HL-60 (cell line): ENCODE data around the gene TUBB3.
"Not testable (repeated sequence)": the region's sequence is repeated elsewhere in the genome, so short reads cannot be mapped to it uniquely, and the experiment has no call there.

ENCODE experiments used
- DNase-seq, 2 experiments: peaks; one replicate each; pipeline ENCODE4 v3.0.0-alpha.2; 2010 to 2020; ENCODE audit warnings: low read depth in 1 of 2, low spot score in 1 of 2
- H3K27ac ChIP-seq: fragments of 250-450 bp; sonication (Bioruptor Pico); replicated peaks from 2 replicates; pipeline ENCODE4 v1.5.1; 2020; ENCODE audit warnings: mild to moderate bottlenecking, moderate library complexity
- H3K27me3 ChIP-seq: fragments of 250-450 bp; sonication (Bioruptor Pico); 2 replicates; pipeline ENCODE4 v1.5.1; 2021; ENCODE audit warnings: mild to moderate bottlenecking, moderate library complexity; ENCODE audit not compliant: insufficient read depth, poor library complexity, severe bottlenecking
- H3K4me3 ChIP-seq: replicated peaks from 2 replicates; pipeline ENCODE4 v1.5.1; 2011; ENCODE audit warnings: mild to moderate bottlenecking, control low read depth, low read length; ENCODE audit not compliant: insufficient read depth
- CTCF ChIP-seq: IDR thresholded peaks from one replicate; pipeline ENCODE4 v1.5.1; 2011; ENCODE audit warnings: low read length, control low read depth, inconsistent platforms; ENCODE audit not compliant: insufficient read depth
- GABPA ChIP-seq: IDR thresholded peaks from 2 replicates; pipeline ENCODE4 v1.6.1; 2012; ENCODE audit warnings: low read depth
- POLR2AphosphoS5 ChIP-seq: IDR thresholded peaks from 2 replicates; pipeline ENCODE4 v1.6.1; 2012; ENCODE audit warnings: low read depth
- SPI1 ChIP-seq: IDR thresholded peaks from 2 replicates; pipeline ENCODE4 v1.6.1; 2012; ENCODE audit warnings: low read depth, mild to moderate bottlenecking, borderline replicate concordance
- TF ChIP-seq, protein P1 (sequence below): IDR thresholded peaks from 2 replicates; pipeline ENCODE4 v1.6.1; 2012; ENCODE audit warnings: low read depth; ENCODE audit not compliant: insufficient replicate concordance

Gene TUBB3

GRCh38 chr16:89912143-89912542, 11.0 kb upstream of the TUBB3 start:
- Histone ChIP-seq H3K27me3 (no peaks in the 10 kb centered on the region), H3K27ac (no peak overlapping the region), H3K4me3 (no peak overlapping the region)
- no peak for TF ChIP-seq CTCF
- no peak for TF ChIP-seq GABPA
- TF ChIP-seq, protein P1, sequence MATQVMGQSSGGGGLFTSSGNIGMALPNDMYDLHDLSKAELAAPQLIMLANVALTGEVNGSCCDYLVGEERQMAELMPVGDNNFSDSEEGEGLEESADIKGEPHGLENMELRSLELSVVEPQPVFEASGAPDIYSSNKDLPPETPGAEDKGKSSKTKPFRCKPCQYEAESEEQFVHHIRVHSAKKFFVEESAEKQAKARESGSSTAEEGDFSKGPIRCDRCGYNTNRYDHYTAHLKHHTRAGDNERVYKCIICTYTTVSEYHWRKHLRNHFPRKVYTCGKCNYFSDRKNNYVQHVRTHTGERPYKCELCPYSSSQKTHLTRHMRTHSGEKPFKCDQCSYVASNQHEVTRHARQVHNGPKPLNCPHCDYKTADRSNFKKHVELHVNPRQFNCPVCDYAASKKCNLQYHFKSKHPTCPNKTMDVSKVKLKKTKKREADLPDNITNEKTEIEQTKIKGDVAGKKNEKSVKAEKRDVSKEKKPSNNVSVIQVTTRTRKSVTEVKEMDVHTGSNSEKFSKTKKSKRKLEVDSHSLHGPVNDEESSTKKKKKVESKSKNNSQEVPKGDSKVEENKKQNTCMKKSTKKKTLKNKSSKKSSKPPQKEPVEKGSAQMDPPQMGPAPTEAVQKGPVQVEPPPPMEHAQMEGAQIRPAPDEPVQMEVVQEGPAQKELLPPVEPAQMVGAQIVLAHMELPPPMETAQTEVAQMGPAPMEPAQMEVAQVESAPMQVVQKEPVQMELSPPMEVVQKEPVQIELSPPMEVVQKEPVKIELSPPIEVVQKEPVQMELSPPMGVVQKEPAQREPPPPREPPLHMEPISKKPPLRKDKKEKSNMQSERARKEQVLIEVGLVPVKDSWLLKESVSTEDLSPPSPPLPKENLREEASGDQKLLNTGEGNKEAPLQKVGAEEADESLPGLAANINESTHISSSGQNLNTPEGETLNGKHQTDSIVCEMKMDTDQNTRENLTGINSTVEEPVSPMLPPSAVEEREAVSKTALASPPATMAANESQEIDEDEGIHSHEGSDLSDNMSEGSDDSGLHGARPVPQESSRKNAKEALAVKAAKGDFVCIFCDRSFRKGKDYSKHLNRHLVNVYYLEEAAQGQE = no peak
- no peak for TF ChIP-seq POLR2AphosphoS5
- no peak for TF ChIP-seq SPI1
- DNase-seq = no peak

- Histone ChIP-seq H3K27me3 (no peaks in the 10 kb centered on the region), H3K4me3 (no peak overlapping the region), H3K27ac (no peak overlapping the region)
- TF ChIP-seq POLR2AphosphoS5 = no peak
- no peak for TF ChIP-seq GABPA
- TF ChIP-seq, protein P1 = no peak
- TF ChIP-seq SPI1 = no peak
- no peak for TF ChIP-seq CTCF
- DNase-seq = no peak
Observed at GRCh38 chr16:89912627-89913026, 10.5 kb upstream of the TUBB3 start.

- no peak for TF ChIP-seq POLR2AphosphoS5
- TF ChIP-seq CTCF = no peak
- TF ChIP-seq GABPA = no peak
- TF ChIP-seq SPI1 = no peak
- TF ChIP-seq, protein P1 = no peak
- no peaks in the 10 kb centered on the region for H3K27me3 ChIP-seq
- DNase-seq = no peak
- H3K27ac ChIP-seq = no peak overlapping the region
- H3K4me3 ChIP-seq = no peak overlapping the region
Observed at GRCh38 chr16:89913408-89914387, 9.4 kb upstream of the TUBB3 start.

GRCh38 chr16:89914642-89915285, 8.4 kb upstream of the TUBB3 start:
- not testable (repeated sequence) for H3K4me3 ChIP-seq, H3K27me3 ChIP-seq, DNase-seq, H3K27ac ChIP-seq
